Measurements from ENCODE around the gene ELF4. TPM values are rescaled to one million over a fixed set of nuclear protein-coding genes. Genes with fewer than 3 reads are reported as not detected.

Gene ELF4
- total and polyA plus RNA-seq, 9 donors, result 9.3 to 25.6 (median 20.2) TPM

DNA sequence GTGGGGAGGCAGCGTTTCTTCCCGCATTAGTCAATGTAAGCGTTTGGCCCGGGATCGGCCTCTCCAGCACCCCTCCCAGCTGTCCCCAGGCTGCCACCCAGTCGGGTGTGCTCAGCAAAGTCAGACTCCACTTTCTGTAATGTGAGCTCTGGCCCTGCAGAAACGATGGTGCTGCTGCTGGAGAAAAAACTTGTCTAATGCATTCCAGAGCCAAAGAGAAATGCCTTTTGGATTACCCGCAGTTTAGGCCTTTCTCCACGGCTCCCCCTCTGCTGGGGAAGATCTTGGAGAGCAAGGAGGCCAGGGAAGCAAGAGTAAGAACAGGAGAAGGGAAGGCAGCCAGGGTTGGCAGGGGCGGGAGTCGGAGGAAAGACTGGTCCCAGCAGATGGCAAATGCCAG, 55.2 kb downstream of the ELF4 start:
- Histone ChIP-seq H3K4me3 (no peak overlapping the region), H3K36me3 (no peaks in the 10 kb centered on the region)
- intact Hi-C loops (cut with DNase I), result loop anchor here in 2 of 4 donors (5.0 kb wide), 1 partner anchor 448 kb away; no protein-coding TSS in a partner anchor

DNA sequence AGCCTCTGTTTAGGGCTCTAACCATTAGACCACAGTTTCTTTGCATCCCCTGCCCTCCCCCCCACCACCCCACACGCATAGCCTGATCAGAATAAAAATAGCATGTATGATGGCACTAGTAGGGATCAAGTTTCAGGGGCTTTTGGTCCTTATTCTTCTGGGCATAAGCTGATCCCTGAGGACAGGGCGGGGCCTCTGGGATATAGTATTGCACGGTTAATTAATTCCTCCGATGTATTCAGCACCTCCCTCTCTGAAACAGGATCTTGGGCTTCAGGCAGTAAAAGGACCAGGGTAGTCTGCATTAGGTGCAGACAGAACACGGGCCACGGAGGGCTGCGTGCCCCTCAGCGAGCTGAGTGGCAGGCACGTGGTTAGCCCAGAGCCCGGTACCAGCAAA, 57.1 kb downstream of the ELF4 start:
- Histone ChIP-seq H3K27ac (no peak overlapping the region), H3K27me3 (no peaks in the 10 kb centered on the region), H3K4me3 (no peak overlapping the region), H3K36me3 (no peaks in the 10 kb centered on the region), H3K9me3 (no peaks in the 10 kb centered on the region), H3K4me1 (ENCODE audit: insufficient read depth) (no peaks in the 10 kb centered on the region)
- no peak for DNase-seq
- TF ChIP-seq, protein P1, sequence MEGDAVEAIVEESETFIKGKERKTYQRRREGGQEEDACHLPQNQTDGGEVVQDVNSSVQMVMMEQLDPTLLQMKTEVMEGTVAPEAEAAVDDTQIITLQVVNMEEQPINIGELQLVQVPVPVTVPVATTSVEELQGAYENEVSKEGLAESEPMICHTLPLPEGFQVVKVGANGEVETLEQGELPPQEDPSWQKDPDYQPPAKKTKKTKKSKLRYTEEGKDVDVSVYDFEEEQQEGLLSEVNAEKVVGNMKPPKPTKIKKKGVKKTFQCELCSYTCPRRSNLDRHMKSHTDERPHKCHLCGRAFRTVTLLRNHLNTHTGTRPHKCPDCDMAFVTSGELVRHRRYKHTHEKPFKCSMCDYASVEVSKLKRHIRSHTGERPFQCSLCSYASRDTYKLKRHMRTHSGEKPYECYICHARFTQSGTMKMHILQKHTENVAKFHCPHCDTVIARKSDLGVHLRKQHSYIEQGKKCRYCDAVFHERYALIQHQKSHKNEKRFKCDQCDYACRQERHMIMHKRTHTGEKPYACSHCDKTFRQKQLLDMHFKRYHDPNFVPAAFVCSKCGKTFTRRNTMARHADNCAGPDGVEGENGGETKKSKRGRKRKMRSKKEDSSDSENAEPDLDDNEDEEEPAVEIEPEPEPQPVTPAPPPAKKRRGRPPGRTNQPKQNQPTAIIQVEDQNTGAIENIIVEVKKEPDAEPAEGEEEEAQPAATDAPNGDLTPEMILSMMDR (IDR thresholded peaks at IDR 0.05), result no peak
- TF ChIP-seq EP300 (IDR thresholded peaks at IDR 0.05) (no peak), POLR2A (IDR thresholded peaks at IDR 0.05) (no peak)
- 78 to 84% (median 80%) methylated on average over 10 of the region's 10 CpGs for WGBS, 3 donors
- intact Hi-C loops (cut with DNase I), result no loop called here

More for the DNA sequence above, 55.2 kb downstream of the ELF4 start:
- TF ChIP-seq EP300 (IDR thresholded peaks at IDR 0.05) (no peak), POLR2A (IDR thresholded peaks at IDR 0.05) (no peak)
- TF ChIP-seq, protein P1 (IDR thresholded peaks at IDR 0.05), result no peak
- 53 to 65% (median 61%) methylated on average over 11 of the region's 11 CpGs for WGBS, 3 donors
- H3K4me1 ChIP-seq (ENCODE audit: insufficient read depth), result no peaks in the 10 kb centered on the region
- DNase-seq, result no peak
- H3K27me3 ChIP-seq, result no peaks in the 10 kb centered on the region
- H3K27ac ChIP-seq, result no peak overlapping the region
- no peaks in the 10 kb centered on the region for H3K9me3 ChIP-seq

DNA sequence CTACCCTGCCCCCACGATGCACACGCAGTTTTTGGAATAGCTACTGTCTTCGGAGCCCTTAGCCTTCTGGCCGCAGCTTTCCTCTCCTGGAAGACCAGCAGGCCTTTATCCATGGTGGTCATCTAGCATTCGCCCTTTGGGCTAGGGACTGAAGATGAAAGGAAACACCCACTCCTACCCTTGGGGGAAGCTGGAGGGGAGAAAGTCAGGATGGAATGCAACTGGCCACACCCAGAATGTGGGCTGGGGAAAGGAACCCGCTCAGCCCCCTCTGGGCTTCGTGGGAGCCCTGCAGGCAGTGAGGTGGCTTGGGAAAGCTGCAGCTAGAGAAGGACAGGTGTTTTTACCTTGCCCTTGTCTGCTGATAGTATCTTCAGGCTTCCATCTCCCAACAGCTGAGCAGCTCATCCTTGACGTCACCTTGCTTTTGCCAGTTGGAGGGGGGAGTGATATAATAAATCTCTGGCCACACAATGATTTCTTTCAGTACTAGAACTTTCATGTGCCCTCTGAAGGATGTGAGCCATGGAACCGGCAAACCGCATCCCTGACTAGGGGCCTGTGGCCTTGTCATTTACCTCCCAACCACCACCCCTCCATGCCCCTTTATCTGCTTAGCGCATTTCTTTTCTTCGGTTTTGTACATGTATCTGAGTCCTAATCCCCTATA, 59.0 kb downstream of the ELF4 start:
- Histone ChIP-seq H3K4me3 (no peak overlapping the region), H3K27me3 (no peaks in the 10 kb centered on the region), H3K4me1 (ENCODE audit: insufficient read depth) (no peaks in the 10 kb centered on the region), H3K27ac (no peak overlapping the region), H3K36me3 (no peaks in the 10 kb centered on the region), H3K9me3 (no peaks in the 10 kb centered on the region)
- WGBS, 3 donors, result 79% methylated on average over 12 of the region's 12 CpGs
- TF ChIP-seq EP300 (IDR thresholded peaks at IDR 0.05) (no peak), POLR2A (IDR thresholded peaks at IDR 0.05) (no peak)
- TF ChIP-seq, protein P1 (IDR thresholded peaks at IDR 0.05), result no peak
- intact Hi-C loops (cut with DNase I), result loop anchor here in 1 of 4 donors (2.0 kb wide), 1 partner anchor 49 kb away; no protein-coding TSS in a partner anchor
- DNase-seq, result no peak

DNA sequence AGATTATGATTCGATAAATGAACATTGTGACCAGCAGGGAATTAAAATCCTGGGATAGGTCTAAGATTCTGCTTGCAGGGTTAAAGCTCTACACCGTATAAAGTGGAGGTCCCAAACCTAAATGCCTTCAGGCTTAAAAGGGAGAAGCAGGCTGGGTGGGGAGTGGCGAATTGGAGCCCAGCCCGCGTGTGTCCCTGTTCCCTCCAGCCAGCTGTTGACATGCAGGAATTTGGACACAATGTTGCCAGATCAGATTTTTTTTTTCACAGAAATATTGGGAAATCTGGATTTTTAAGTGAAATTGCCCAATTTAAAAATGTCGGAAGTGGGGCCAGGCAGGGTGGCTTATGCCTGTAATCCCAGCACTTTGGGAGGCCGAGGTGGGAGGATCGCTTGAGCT, 60.5 kb downstream of the ELF4 start:
- H3K4me1 ChIP-seq (ENCODE audit: insufficient read depth), result no peaks in the 10 kb centered on the region
- intact Hi-C loops (cut with DNase I), result loop anchor here in 1 of 4 donors (2.0 kb wide), 1 partner anchor 47 kb away; no protein-coding TSS in a partner anchor
- no peaks in the 10 kb centered on the region for H3K36me3 ChIP-seq
- 84 to 89% (median 85%) methylated on average over 8 of the region's 8 CpGs for WGBS, 3 donors
- H3K27ac ChIP-seq, result no peak overlapping the region
- H3K27me3 ChIP-seq, result no peaks in the 10 kb centered on the region
- no peaks in the 10 kb centered on the region for H3K9me3 ChIP-seq
- H3K4me3 ChIP-seq, result no peak overlapping the region
- TF ChIP-seq EP300 (IDR thresholded peaks at IDR 0.05) (no peak), POLR2A (IDR thresholded peaks at IDR 0.05) (no peak)
- TF ChIP-seq, protein P1 (IDR thresholded peaks at IDR 0.05), result no peak
- no peak for DNase-seq

All from ovary (tissue), 9 donors.